AG09319 (cell line): ENCODE measurements around the gene TAS2R5.
"Not testable (repeated sequence)": the region's sequence is repeated elsewhere in the genome, so short reads cannot be mapped to it uniquely, and the experiment has no call there.

Experiments
- DNase-seq: peaks from one replicate; pipeline ENCODE4 v3.0.0-alpha.2; 2010; ENCODE audit warnings: low read depth; ENCODE audit errors: extremely low read depth
- TF ChIP-seq, protein P1 (sequence below): IDR thresholded peaks from 2 replicates; pipeline ENCODE4 v1.5.1; 2011; ENCODE audit warnings: low read depth, mild to moderate bottlenecking, inconsistent platforms, low read length, moderate library complexity

The TAS2R5 gene, protein sequence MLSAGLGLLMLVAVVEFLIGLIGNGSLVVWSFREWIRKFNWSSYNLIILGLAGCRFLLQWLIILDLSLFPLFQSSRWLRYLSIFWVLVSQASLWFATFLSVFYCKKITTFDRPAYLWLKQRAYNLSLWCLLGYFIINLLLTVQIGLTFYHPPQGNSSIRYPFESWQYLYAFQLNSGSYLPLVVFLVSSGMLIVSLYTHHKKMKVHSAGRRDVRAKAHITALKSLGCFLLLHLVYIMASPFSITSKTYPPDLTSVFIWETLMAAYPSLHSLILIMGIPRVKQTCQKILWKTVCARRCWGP

DNA sequence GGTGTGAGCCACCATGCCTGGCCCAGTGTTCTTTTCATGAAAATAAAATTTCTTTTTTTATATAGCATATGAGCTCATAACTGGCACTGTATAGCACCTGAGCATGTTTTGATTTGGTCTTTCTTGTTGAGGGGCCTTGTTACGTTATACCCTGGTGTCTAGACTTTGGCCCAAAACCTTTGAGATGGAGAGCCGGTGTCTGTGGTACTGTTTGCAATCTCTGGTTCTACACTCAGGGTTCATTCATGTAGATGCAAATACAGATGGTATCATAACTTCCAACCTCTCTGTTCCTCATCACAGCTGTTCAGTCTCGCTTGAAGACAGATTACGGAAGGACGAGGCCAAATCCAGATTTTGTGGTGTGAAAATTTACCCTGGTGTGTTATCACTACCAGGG lies at the start of gene TAS2R5:
Gene TAS2R5, plus strand, starts transcription at position 301 of the 400 bp plus-strand sequence. CDS start 145 bp downstream, outside the sequence.
- DNase-seq, result no peak
- TF ChIP-seq, protein P1, sequence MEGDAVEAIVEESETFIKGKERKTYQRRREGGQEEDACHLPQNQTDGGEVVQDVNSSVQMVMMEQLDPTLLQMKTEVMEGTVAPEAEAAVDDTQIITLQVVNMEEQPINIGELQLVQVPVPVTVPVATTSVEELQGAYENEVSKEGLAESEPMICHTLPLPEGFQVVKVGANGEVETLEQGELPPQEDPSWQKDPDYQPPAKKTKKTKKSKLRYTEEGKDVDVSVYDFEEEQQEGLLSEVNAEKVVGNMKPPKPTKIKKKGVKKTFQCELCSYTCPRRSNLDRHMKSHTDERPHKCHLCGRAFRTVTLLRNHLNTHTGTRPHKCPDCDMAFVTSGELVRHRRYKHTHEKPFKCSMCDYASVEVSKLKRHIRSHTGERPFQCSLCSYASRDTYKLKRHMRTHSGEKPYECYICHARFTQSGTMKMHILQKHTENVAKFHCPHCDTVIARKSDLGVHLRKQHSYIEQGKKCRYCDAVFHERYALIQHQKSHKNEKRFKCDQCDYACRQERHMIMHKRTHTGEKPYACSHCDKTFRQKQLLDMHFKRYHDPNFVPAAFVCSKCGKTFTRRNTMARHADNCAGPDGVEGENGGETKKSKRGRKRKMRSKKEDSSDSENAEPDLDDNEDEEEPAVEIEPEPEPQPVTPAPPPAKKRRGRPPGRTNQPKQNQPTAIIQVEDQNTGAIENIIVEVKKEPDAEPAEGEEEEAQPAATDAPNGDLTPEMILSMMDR, result no peak

GRCh38 chr7:141742229-141742628 lies 47.8 kb upstream of the TAS2R5 start:
- TF ChIP-seq, protein P1, result no peak
- no peak for DNase-seq

- no peak for DNase-seq
- TF ChIP-seq, protein P1, result no peak
Observed at GRCh38 chr7:141744131-141744530, 45.9 kb upstream of the TAS2R5 start.

DNA sequence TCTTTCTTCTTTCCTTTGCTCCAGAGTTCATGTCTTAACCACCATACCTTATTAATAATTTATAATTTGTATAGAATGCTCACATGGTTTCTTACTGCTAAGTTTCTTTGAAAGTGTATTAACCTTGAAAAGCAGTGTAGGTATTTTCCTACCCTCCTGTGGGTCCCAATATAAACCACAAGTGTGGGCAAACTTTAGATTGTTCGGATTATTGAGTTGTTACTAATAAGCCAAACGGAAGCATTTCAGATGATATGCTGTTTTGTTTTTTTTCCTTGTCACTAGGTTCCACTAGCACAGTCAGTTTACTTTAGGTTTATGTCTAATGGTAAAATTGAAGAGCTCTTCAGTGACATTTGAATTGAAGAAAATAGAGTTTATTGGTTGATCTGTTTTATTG lies 41.6 kb upstream of the TAS2R5 start:
- TF ChIP-seq, protein P1, result no peak
- no peak for DNase-seq

GRCh38 chr7:141751904-141752303 lies 38.1 kb upstream of the TAS2R5 start:
- not testable (repeated sequence) for DNase-seq

DNA sequence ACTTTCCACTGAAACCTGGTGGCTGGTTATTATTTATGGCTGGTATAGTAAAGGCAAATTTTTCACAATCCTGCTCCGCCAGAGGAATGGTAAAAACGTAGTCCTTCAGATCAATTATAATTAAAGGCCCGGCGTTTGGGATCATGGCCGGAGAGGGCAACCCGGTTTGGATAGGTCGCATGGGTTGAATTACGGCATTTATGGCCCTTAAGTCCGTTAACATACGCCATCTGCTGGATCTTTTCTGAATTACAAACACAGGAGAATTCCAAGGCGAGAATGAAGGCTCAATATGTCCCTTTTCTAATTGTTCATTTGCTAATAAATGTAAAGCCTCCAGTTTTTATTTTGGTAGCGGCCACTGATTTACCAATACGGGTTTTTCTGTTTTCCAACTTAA lies 37.4 kb upstream of the TAS2R5 start:
- TF ChIP-seq, protein P1, result peak; percentile 11
- DNase-seq, result no peak

DNA sequence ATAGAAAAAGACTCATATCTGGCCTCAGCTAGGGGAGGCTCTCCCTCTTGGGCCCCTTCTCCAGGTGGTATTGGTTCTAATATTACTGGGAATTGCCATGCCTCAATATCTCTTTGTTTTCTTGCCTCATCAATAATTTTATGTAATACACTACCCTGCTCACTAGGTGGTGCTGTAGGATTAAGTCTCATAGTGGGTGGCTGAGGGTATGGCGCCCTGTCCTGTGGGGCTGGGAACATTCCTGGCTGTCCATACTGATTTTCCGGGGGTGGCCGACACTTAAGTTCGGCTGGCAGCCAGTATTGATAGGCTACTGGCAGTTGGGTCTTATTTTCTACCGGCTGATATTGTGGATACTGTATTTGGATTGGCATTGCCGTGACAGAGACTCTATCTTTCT lies 35.1 kb upstream of the TAS2R5 start:
- TF ChIP-seq, protein P1, result peak; percentile 29
- DNase-seq, result no peak

- TF ChIP-seq, protein P1, result no peak
Observed at GRCh38 chr7:141763797-141764196, 26.2 kb upstream of the TAS2R5 start, which contains the start of gene TAS2R3. Gene TAS2R3, plus strand, starts transcription at chr7:141764097. Its CDS starts 62 bp downstream, at chr7:141764159.

GRCh38 chr7:141770083-141770583 lies 19.9 kb upstream of the TAS2R5 start:
- not testable (repeated sequence) for DNase-seq

More at GRCh38 chr7:141763797-141764196, 26.2 kb upstream of the TAS2R5 start, which contains the start of gene TAS2R3:
- no peak for DNase-seq
